A673 (cell line): ENCODE data around the gene KIF12. TPM values are rescaled to one million over a fixed set of nuclear protein-coding genes. Genes with fewer than 3 reads are reported as not detected.

Experiments used
- BruUV-seq: library from RNA; stranded (reverse); fragments of 400-500 nt; replicated peaks from 2 replicates; lab custom pipeline; 2021; lab: Mats Ljungman, UMichigan
- CTCF ChIA-PET: fragments of 300-600 bp; sonication (Branson Sonifier 250); formaldehyde crosslinking; loops from one replicate; lab custom pipeline; 2022; ENCODE audit warnings: antibody characterized with exemption; lab: Charles Lee
- POLR2A ChIA-PET: fragments of 300-600 bp; sonication (Branson Sonifier 250); formaldehyde crosslinking; loops from one replicate; lab custom pipeline; 2022; ENCODE audit warnings: antibody characterized with exemption; ENCODE audit not compliant: low non-redundant PET; lab: Charles Lee
- DNase-seq: peaks from one replicate; pipeline ENCODE4 v3.0.0-alpha.2; 2015; ENCODE audit warnings: low spot score
- H3K27ac ChIP-seq: fragments of 200-600 bp; sonication (generic); 2 replicates; pipeline ENCODE4 v1.5.1; 2016; ENCODE audit warnings: mixed run types, low read depth, mild to moderate bottlenecking, mixed read lengths, antibody characterized with exemption, low read length; ENCODE audit not compliant: poor library complexity, severe bottlenecking
- H3K27me3 ChIP-seq: fragments of 200-600 bp; sonication (generic); replicated peaks from 2 replicates; pipeline ENCODE4 v1.6.1; 2017; ENCODE audit warnings: mixed run types, low read depth, mild to moderate bottlenecking, mixed read lengths, antibody characterized with exemption, low read length; ENCODE audit not compliant: insufficient read depth, poor library complexity
- H3K36me3 ChIP-seq: fragments of 200-600 bp; sonication (generic); 2 replicates; pipeline ENCODE4 v1.6.1; 2016; ENCODE audit warnings: mixed run types, mild to moderate bottlenecking, mixed read lengths, antibody characterized with exemption, low read length; ENCODE audit not compliant: insufficient read depth, poor library complexity, severe bottlenecking
- H3K4me1 ChIP-seq: fragments of 200-600 bp; sonication (generic); 2 replicates; pipeline ENCODE4 v1.6.1; 2017; ENCODE audit warnings: mixed run types, mild to moderate bottlenecking, mixed read lengths, antibody characterized with exemption, low read length; ENCODE audit not compliant: insufficient read depth, poor library complexity, severe bottlenecking
- H3K4me3 ChIP-seq: fragments of 200-600 bp; sonication (generic); 2 replicates; pipeline ENCODE4 v1.5.1; 2016; ENCODE audit warnings: low read depth, mixed run types, mild to moderate bottlenecking, mixed read lengths, low read length; ENCODE audit not compliant: poor library complexity, severe bottlenecking
- H3K9me3 ChIP-seq: fragments of 200-600 bp; sonication (generic); 2 replicates; pipeline ENCODE4 v1.6.1; 2016; ENCODE audit warnings: mixed run types, low read depth, mild to moderate bottlenecking, mixed read lengths, antibody characterized with exemption, low read length; ENCODE audit not compliant: poor library complexity, severe bottlenecking
- CTCF ChIP-seq: fragments of 300-800, 200-600 bp; sonication (generic); conservative IDR thresholded peaks from 2 replicates; pipeline ENCODE4 v1.5.1; 2017; ENCODE audit warnings: low read depth, mild to moderate bottlenecking, antibody characterized with exemption, low read length, moderate library complexity, mixed read lengths
- EZH2 ChIP-seq: fragments of 200-600 bp; sonication (generic); IDR thresholded peaks from 2 replicates; pipeline ENCODE4 v1.6.1; 2017; ENCODE audit warnings: borderline replicate concordance, low read depth, mild to moderate bottlenecking, mixed read lengths, antibody characterized with exemption, low read length; ENCODE audit not compliant: poor library complexity, severe bottlenecking
- intact Hi-C: fragments of 100-400 bp; cut with micrococcal nuclease; formaldehyde crosslinking; loops from one replicate; pipeline ENCODE4 v1.10.0; 2022; ENCODE audit not compliant: unreplicated experiment
- total RNA-seq: library from RNA; stranded (reverse); gene quantifications from 2 replicates; pipeline ENCODE4 v1.2.3, GENCODE V29; 2021

The KIF12 gene
- total RNA-seq, 1 experiment from 2014 or later, result not detected

GRCh38 chr9:114088571-114089170, 10.4 kb downstream of the KIF12 start:
- Histone ChIP-seq H3K4me1 (no peaks in the 10 kb centered on the region), H3K4me3 (no peak overlapping the region), H3K27me3 (no peaks in the 10 kb centered on the region), H3K36me3 (no peaks in the 10 kb centered on the region), H3K27ac (no peak overlapping the region), H3K9me3 (no peaks in the 10 kb centered on the region)
- DNase-seq, result no peak
- intact Hi-C loops, result no loop called here
- ChIA-PET POLR2A (no interaction called here), CTCF (no interaction called here)
- BruUV-seq, result no TSS peak
- TF ChIP-seq EZH2, result no peak
- no peak for TF ChIP-seq CTCF

GRCh38 chr9:114087721-114088120, 11.4 kb downstream of the KIF12 start:
- Histone ChIP-seq H3K36me3 (no peaks in the 10 kb centered on the region), H3K27me3 (no peaks in the 10 kb centered on the region), H3K27ac (no peak overlapping the region), H3K4me1 (no peaks in the 10 kb centered on the region), H3K4me3 (no peak overlapping the region), H3K9me3 (no peaks in the 10 kb centered on the region)
- POLR2A ChIA-PET, result no interaction called here
- CTCF ChIA-PET, result interaction anchor here (0.5 kb wide), 1 partner anchor 267 kb away, joined by 3 read pairs; no protein-coding TSS in a partner anchor
- intact Hi-C loops, result no loop called here
- no peak for DNase-seq
- BruUV-seq, result no TSS peak
- TF ChIP-seq CTCF, result no peak
- no peak for TF ChIP-seq EZH2

- POLR2A ChIA-PET, result no interaction called here
- CTCF ChIA-PET, result no interaction called here
- TF ChIP-seq EZH2 (no peak), CTCF (no peak)
- no peaks in the 10 kb centered on the region for H3K27me3 ChIP-seq
- no peaks in the 10 kb centered on the region for H3K4me1 ChIP-seq
- no peak overlapping the region for H3K4me3 ChIP-seq
- no peaks in the 10 kb centered on the region for H3K9me3 ChIP-seq
- H3K27ac ChIP-seq, result no peak overlapping the region
- intact Hi-C loops, result no loop called here
- DNase-seq, result no peak
- BruUV-seq, result no TSS peak
- H3K36me3 ChIP-seq, result no peaks in the 10 kb centered on the region
These were observed 12.5 kb downstream of the KIF12 start for GRCh38 chr9:114086607-114087006.
